ENCODE measurements around the gene CAMK2B.

CAMK2B gene

GRCh38 chr7:44367475-44368043 is 42.2 kb upstream of the CAMK2B start:
- DNase-seq (ENCODE audit: low read depth) = no peak
- no peak overlapping the region for H3K4me3 ChIP-seq (ENCODE audit: low read length)
- TF ChIP-seq CTCF (conservative IDR thresholded peaks at IDR 0.05; ENCODE audit: low read depth, low read length) = no peak

GRCh38 chr7:44366986-44367385 is 41.6 kb upstream of the CAMK2B start:
- H3K4me3 ChIP-seq (ENCODE audit: low read length) = no peak overlapping the region
- TF ChIP-seq CTCF (conservative IDR thresholded peaks at IDR 0.05; ENCODE audit: low read depth, low read length) = no peak
- no peak for DNase-seq (ENCODE audit: low read depth)

GRCh38 chr7:44353668-44354067 is 28.3 kb upstream of the CAMK2B start:
- DNase-seq (ENCODE audit: low read depth) = no peak
- no peak for TF ChIP-seq CTCF (conservative IDR thresholded peaks at IDR 0.05; ENCODE audit: low read depth, low read length)
- H3K4me3 ChIP-seq (ENCODE audit: low read length) = no peak overlapping the region

GRCh38 chr7:44348851-44349781 is 23.7 kb upstream of the CAMK2B start:
- H3K4me3 ChIP-seq (ENCODE audit: low read length) = no peak overlapping the region
- peak; percentile 6 for DNase-seq (ENCODE audit: low read depth)
- peak; percentile 41 for TF ChIP-seq CTCF (conservative IDR thresholded peaks at IDR 0.05; ENCODE audit: low read depth, low read length)

GRCh38 chr7:44348300-44348699 is 22.9 kb upstream of the CAMK2B start:
- TF ChIP-seq CTCF (conservative IDR thresholded peaks at IDR 0.05; ENCODE audit: low read depth, low read length) = peak; percentile 59
- H3K4me3 ChIP-seq (ENCODE audit: low read length) = no peak overlapping the region
- DNase-seq (ENCODE audit: low read depth) = peak; percentile 1

- DNase-seq (ENCODE audit: low read depth) = no peak
- TF ChIP-seq CTCF (conservative IDR thresholded peaks at IDR 0.05; ENCODE audit: low read depth, low read length) = no peak
- no peak overlapping the region for H3K4me3 ChIP-seq (ENCODE audit: low read length)
Measured at GRCh38 chr7:44347546-44348114, 22.2 kb upstream of the CAMK2B start.

All from retinal pigment epithelial cell (primary cell).